IMR-90 (cell line): ENCODE measurements around the gene CHN1. TPM values are rescaled to one million over a fixed set of nuclear protein-coding genes. Genes with fewer than 3 reads are reported as not detected.
A peak's percentile ranks its signal among the peaks of the same experiment; 100 is the strongest.

Experiments used
- ATAC-seq: fragments of 200-7000 bp; cut with Tn5 transposase; 2 replicates; pipeline ENCODE4 v1.9.1; 2020; ENCODE audit warnings: low read depth, mild to moderate bottlenecking, moderate library complexity
- BruUV-seq: library from RNA; stranded (reverse); fragments of 400-500 nt; replicated peaks from 2 replicates; lab custom pipeline; 2021; lab: Mats Ljungman, UMichigan
- CTCF ChIA-PET: fragments of 300-600 bp; formaldehyde crosslinking; extraction: SDS; loops from one replicate; lab custom pipeline; 2021; ENCODE audit warnings: antibody characterized with exemption; lab: Yijun Ruan, JAX
- POLR2A ChIA-PET: fragments of 300-600 bp; sonication (Branson Sonifier 250); formaldehyde crosslinking; loops from one replicate; lab custom pipeline; 2022; ENCODE audit warnings: antibody characterized with exemption; ENCODE audit not compliant: unreplicated experiment; lab: Charles Lee
- DNase-seq: peaks from one replicate; pipeline ENCODE4 v3.0.0; 2013
- H2AFZ ChIP-seq: replicated peaks from 2 replicates; pipeline ENCODE3; 2013; ENCODE audit warnings: low read length, mild to moderate bottlenecking; ENCODE audit not compliant: poor library complexity
- H2AK5ac ChIP-seq: 2 replicates; pipeline ENCODE4 v1.6.1; 2013; ENCODE audit warnings: low read depth, low read length, inconsistent platforms
- H2AK9ac ChIP-seq: replicated peaks from 2 replicates; pipeline ENCODE3; 2013; ENCODE audit warnings: mild to moderate bottlenecking, low read depth, low read length, moderate library complexity; ENCODE audit not compliant: poor library complexity
- H2BK120ac ChIP-seq: 2 replicates; pipeline ENCODE4 v1.6.1; 2013; ENCODE audit warnings: low read depth, low read length, inconsistent platforms
- H2BK15ac ChIP-seq: 3 replicates; pipeline ENCODE4 v1.6.1; 2013; ENCODE audit warnings: low read depth, low read length, inconsistent platforms
- H2BK20ac ChIP-seq: 2 replicates; pipeline ENCODE4 v1.6.1; 2013; ENCODE audit warnings: low read depth, mild to moderate bottlenecking, inconsistent platforms, low read length, moderate library complexity
- H2BK5ac ChIP-seq: 2 replicates; pipeline ENCODE4 v1.6.1; 2013; ENCODE audit warnings: mild to moderate bottlenecking, low read depth, low read length, inconsistent platforms; ENCODE audit not compliant: poor library complexity, severe bottlenecking
- H3K14ac ChIP-seq: replicated peaks from 2 replicates; pipeline ENCODE4 v1.6.1; 2013; ENCODE audit warnings: low read depth, low read length, inconsistent platforms
- H3K18ac ChIP-seq: 2 replicates; pipeline ENCODE4 v1.6.1; 2013; ENCODE audit warnings: low read depth, low read length, control low read depth
- H3K23ac ChIP-seq: 2 replicates; pipeline ENCODE4 v1.6.1; 2013; ENCODE audit warnings: low read depth, low read length, inconsistent platforms
- H3K27ac ChIP-seq: 2 replicates; pipeline ENCODE4 v1.5.1; 2013; ENCODE audit warnings: mild to moderate bottlenecking, control low read depth, low read length; ENCODE audit not compliant: insufficient read depth
- H3K27me3 ChIP-seq: 2 replicates; pipeline ENCODE4 v1.6.1; 2013; ENCODE audit warnings: low read length; ENCODE audit not compliant: control insufficient read depth, insufficient read depth
- H3K36me3 ChIP-seq: 2 replicates; pipeline ENCODE4 v1.6.1; 2013; ENCODE audit warnings: low read length, mixed read lengths; ENCODE audit not compliant: control insufficient read depth, insufficient read depth
- H3K4ac ChIP-seq: 2 replicates; pipeline ENCODE4 v1.6.1; 2013; ENCODE audit warnings: low read depth, low read length, inconsistent platforms
- H3K4me1 ChIP-seq: 2 replicates; pipeline ENCODE4 v1.6.1; 2013; ENCODE audit warnings: low read length, mixed read lengths; ENCODE audit not compliant: control insufficient read depth, insufficient read depth
- H3K4me2 ChIP-seq: 2 replicates; pipeline ENCODE4 v1.6.1; 2013; ENCODE audit warnings: low read depth, mild to moderate bottlenecking, control low read depth, low read length, moderate library complexity
- H3K4me3 ChIP-seq: 2 replicates; pipeline ENCODE4 v1.5.1; 2013; ENCODE audit warnings: low read depth, mild to moderate bottlenecking, control low read depth, low read length, moderate library complexity; ENCODE audit not compliant: insufficient read depth
- H3K56ac ChIP-seq: 2 replicates; pipeline ENCODE4 v1.6.1; 2013; ENCODE audit warnings: low read length, inconsistent platforms; ENCODE audit not compliant: insufficient read depth; ENCODE audit errors: extremely low read depth
- H3K79me1 ChIP-seq, 2 experiments: 2 replicates each; pipeline ENCODE4 v1.6.1; 2013; ENCODE audit warnings: low read length in 2 of 2, inconsistent platforms in 1 of 2, low read depth in 1 of 2
- H3K9ac ChIP-seq: 2 replicates; pipeline ENCODE4 v1.6.1; 2013; ENCODE audit warnings: low read depth, low read length, control low read depth
- H3K9me1 ChIP-seq: 2 replicates; pipeline ENCODE4 v1.6.1; 2013; ENCODE audit warnings: low read length, inconsistent platforms; ENCODE audit not compliant: insufficient read depth
- H3K9me3 ChIP-seq: 2 replicates; pipeline ENCODE4 v1.6.1; 2013; ENCODE audit warnings: low read length; ENCODE audit not compliant: control insufficient read depth, insufficient read depth
- H4K20me1 ChIP-seq: 2 replicates; pipeline ENCODE4 v1.6.1; 2013; ENCODE audit warnings: low read length, inconsistent platforms; ENCODE audit not compliant: insufficient read depth
- H4K5ac ChIP-seq: 2 replicates; pipeline ENCODE4 v1.6.1; 2013; ENCODE audit warnings: mild to moderate bottlenecking, low read depth, low read length, control low read depth
- H4K8ac ChIP-seq, 2 experiments: 2 replicates each; pipeline ENCODE4 v1.6.1; 2013; ENCODE audit warnings: low read depth in 2 of 2, low read length in 2 of 2, control low read depth in 1 of 2, inconsistent platforms in 1 of 2
- H4K91ac ChIP-seq: 2 replicates; pipeline ENCODE4 v1.6.1; 2013; ENCODE audit warnings: low read depth, low read length, inconsistent platforms; ENCODE audit not compliant: insufficient read depth
- BHLHE40 ChIP-seq: fragments of 150-350 bp; IDR thresholded peaks from 2 replicates; pipeline ENCODE4 v1.6.1; 2016; ENCODE audit warnings: mild to moderate bottlenecking, low read depth, low read length
- CEBPB ChIP-seq: IDR thresholded peaks from 2 replicates; pipeline ENCODE4 v1.6.1; 2012; ENCODE audit warnings: low read depth, low read length, improper control_type of control experiment
- CHD1 ChIP-seq: IDR thresholded peaks from 2 replicates; pipeline ENCODE4 v1.6.1; 2012; ENCODE audit warnings: low read depth, low read length, improper control_type of control experiment
- CTCF ChIP-seq: conservative IDR thresholded peaks from 2 replicates; pipeline ENCODE4 v1.5.1; 2012; ENCODE audit warnings: mild to moderate bottlenecking, low read depth, low read length, improper control_type of control experiment
- ELK1 ChIP-seq: fragments of 150-350 bp; IDR thresholded peaks from 2 replicates; pipeline ENCODE4 v1.6.1; 2016; ENCODE audit warnings: low read depth, mild to moderate bottlenecking, low read length, moderate library complexity, borderline replicate concordance
- FOS ChIP-seq: fragments of 150-350 bp; IDR thresholded peaks from 2 replicates; pipeline ENCODE4 v1.6.1; 2016; ENCODE audit warnings: low read depth, low read length
- MAFK ChIP-seq: IDR thresholded peaks from 2 replicates; pipeline ENCODE4 v1.6.1; 2012; ENCODE audit warnings: low read depth, low read length, improper control_type of control experiment
- MAZ ChIP-seq: IDR thresholded peaks from 2 replicates; pipeline ENCODE4 v1.6.1; 2012; ENCODE audit warnings: low read depth, mild to moderate bottlenecking, low read length, improper control_type of control experiment, moderate library complexity, borderline replicate concordance
- MXI1 ChIP-seq: IDR thresholded peaks from 2 replicates; pipeline ENCODE4 v1.6.1; 2012; ENCODE audit warnings: low read depth, mild to moderate bottlenecking, low read length, moderate library complexity, borderline replicate concordance
- NFE2L2 ChIP-seq: fragments of 150-350 bp; IDR thresholded peaks from 2 replicates; pipeline ENCODE4 v1.6.1; 2016; ENCODE audit warnings: low read depth, mild to moderate bottlenecking, low read length
- POLR2A ChIP-seq: IDR thresholded peaks from 2 replicates; pipeline ENCODE4 v1.6.1; 2012; ENCODE audit warnings: mild to moderate bottlenecking, low read depth, low read length
- RAD21 ChIP-seq: IDR thresholded peaks from 2 replicates; pipeline ENCODE4 v1.6.1; 2012; ENCODE audit warnings: low read length, improper control_type of control experiment
- RCOR1 ChIP-seq: IDR thresholded peaks from 2 replicates; pipeline ENCODE4 v1.6.1; 2012; ENCODE audit warnings: mild to moderate bottlenecking, low read length, improper control_type of control experiment; ENCODE audit not compliant: insufficient replicate concordance
- RFX5 ChIP-seq: IDR thresholded peaks from 2 replicates; pipeline ENCODE4 v1.8.0; 2012; ENCODE audit warnings: low read depth, mild to moderate bottlenecking, low read length, moderate library complexity
- SMC3 ChIP-seq: fragments of 150-350 bp; IDR thresholded peaks from 2 replicates; pipeline ENCODE4 v1.6.1; 2016; ENCODE audit warnings: low read depth, mild to moderate bottlenecking, antibody characterized with exemption, low read length, moderate library complexity
- USF2 ChIP-seq: fragments of 150-350 bp; IDR thresholded peaks from 2 replicates; pipeline ENCODE4 v1.6.1; 2017; ENCODE audit warnings: mild to moderate bottlenecking, antibody characterized with exemption, low read length, low read depth
- WGBS, 2 experiments: methylation state at CpG; one replicate each; pipeline versions ENCODE4 v1.1.5 to v1.1.7; 2013; ENCODE audit warnings: missing lambda C conversion rate in 2 of 2; ENCODE audit not compliant: insufficient read length in 1 of 2; ENCODE audit errors: extremely low coverage in 2 of 2; 5-methylcytosine and 5-hydroxymethylcytosine counted together
- dilution Hi-C: fragments of 300-500 bp; cut with HindIII; formaldehyde crosslinking; loops from one replicate; pipeline ENCODE4 v1.14.3; 2018; ENCODE audit warnings: low sequenced_read_pairs; ENCODE audit not compliant: unreplicated experiment
- in situ Hi-C: fragments of 300-500 bp; cut with MboI; formaldehyde crosslinking; loops from 3 replicates; pipeline ENCODE4 v1.14.3; 2019; ENCODE audit warnings: low sequenced_read_pairs, inconsistent platforms, mixed read lengths
- intact Hi-C: fragments of 100-400 bp; cut with micrococcal nuclease; formaldehyde crosslinking; loops from 2 replicates; pipeline ENCODE4 v1.10.0; 2022
- polyA plus RNA-seq, 3 experiments: library from polyadenylated mRNA; depleted of rRNA; stranded (reverse); fragments of >200 nt; gene quantifications; 2 replicates each; pipeline ENCODE4 v1.2.3, GENCODE V29; 2012; ENCODE audit warnings: low replicate concordance in 1 of 3
- total RNA-seq: library from RNA; depleted of rRNA; stranded (reverse); fragments of >200 nt; gene quantifications from 2 replicates; pipeline ENCODE4 v1.2.3, GENCODE V29; 2012

Gene CHN1
- total and polyA plus RNA-seq, 2 of the 4 experiments (the other 2 are of a cell fraction), result 58.4 to 66.9 TPM

GRCh38 chr2:174925046-174925784 lies 80.0 kb downstream of the CHN1 start:
- H3K27ac ChIP-seq, result no peak overlapping the region
- no peak for TF ChIP-seq MXI1
- TF ChIP-seq BHLHE40, result no peak
- TF ChIP-seq SMC3, result no peak
- no peak for TF ChIP-seq FOS
- TF ChIP-seq CTCF, result no peak
- TF ChIP-seq ELK1, result no peak
- TF ChIP-seq POLR2A, result no peak
- no peak for TF ChIP-seq RCOR1
- no peak for TF ChIP-seq RFX5
- TF ChIP-seq MAFK, result no peak
- no peak for TF ChIP-seq MAZ
- no peak for TF ChIP-seq USF2
- no peak for TF ChIP-seq RAD21
- no peak for TF ChIP-seq CHD1
- TF ChIP-seq NFE2L2, result no peak
- TF ChIP-seq CEBPB, result no peak
- no peak overlapping the region for H3K9ac ChIP-seq
- in situ Hi-C loops (no loop called here), intact Hi-C loops (no loop called here), dilution Hi-C loops (no loop called here)
- H3K14ac ChIP-seq, result no peak overlapping the region
- no TSS peak for BruUV-seq
- peak overlapping the region; percentile 61; the same call in 1 of the 2 replicates for H3K18ac ChIP-seq
- no peaks in the 10 kb centered on the region for H3K36me3 ChIP-seq
- no peaks in the 10 kb centered on the region for H3K9me3 ChIP-seq
- DNase-seq, result no peak
- H3K9me1 ChIP-seq, result no peaks in the 10 kb centered on the region
- 0 out of 2 replicates have a peak overlapping the region, but pooled peaks have one; percentile 38 for H4K5ac ChIP-seq
- H4K8ac ChIP-seq, result no peak overlapping the region
- POLR2A ChIA-PET, result no interaction called here
- H3K4me3 ChIP-seq, result no peak overlapping the region
- H3K4me2 ChIP-seq, result no peak overlapping the region
- no peak overlapping the region for H2BK15ac ChIP-seq
- no peak overlapping the region for H2AK5ac ChIP-seq
- H2BK120ac ChIP-seq, result no peak overlapping the region
- no peak overlapping the region for H3K56ac ChIP-seq
- H3K79me1 ChIP-seq, result no peaks in the 10 kb centered on the region
- no peak overlapping the region for H3K23ac ChIP-seq
- H3K4ac ChIP-seq, result no peak overlapping the region
- CTCF ChIA-PET, result no interaction called here
- H2AK9ac ChIP-seq, result no peak overlapping the region
- H4K91ac ChIP-seq, result no peak overlapping the region
- no peak overlapping the region for H2BK5ac ChIP-seq
- H3K27me3 ChIP-seq, result no peaks in the 10 kb centered on the region
- ATAC-seq, result no peak
- H2BK20ac ChIP-seq, result no peak overlapping the region
- no peak overlapping the region for H2AFZ ChIP-seq
- peaks cover 5% of the 10 kb centered on the region; the same call in 1 of the 2 replicates for H3K4me1 ChIP-seq
- no peaks in the 10 kb centered on the region for H4K20me1 ChIP-seq
- 100% methylated on average over 1 of the region's 3 CpGs; no CpG with 5 or more reads in 1 of the 2 experiments for WGBS, 2 experiments
